LNCaP clone FGC (cell line): ENCODE measurements around the gene C20orf173.

ENCODE experiments used
- DNase-seq: peaks from one replicate; pipeline ENCODE4 v3.0.0-alpha.2; 2011; ENCODE audit warnings: low read depth
- H3K4me3 ChIP-seq: 2 replicates; pipeline ENCODE4 v1.5.1; 2011; ENCODE audit warnings: mild to moderate bottlenecking, low read depth, low read length, control low read depth
- TF ChIP-seq, protein P1 (sequence below): IDR thresholded peaks from 2 replicates; pipeline ENCODE4 v1.5.1; 2012; ENCODE audit warnings: mild to moderate bottlenecking; ENCODE audit not compliant: control insufficient read depth, insufficient read depth; ENCODE audit errors: extremely low read depth

The C20orf173 gene

DNA sequence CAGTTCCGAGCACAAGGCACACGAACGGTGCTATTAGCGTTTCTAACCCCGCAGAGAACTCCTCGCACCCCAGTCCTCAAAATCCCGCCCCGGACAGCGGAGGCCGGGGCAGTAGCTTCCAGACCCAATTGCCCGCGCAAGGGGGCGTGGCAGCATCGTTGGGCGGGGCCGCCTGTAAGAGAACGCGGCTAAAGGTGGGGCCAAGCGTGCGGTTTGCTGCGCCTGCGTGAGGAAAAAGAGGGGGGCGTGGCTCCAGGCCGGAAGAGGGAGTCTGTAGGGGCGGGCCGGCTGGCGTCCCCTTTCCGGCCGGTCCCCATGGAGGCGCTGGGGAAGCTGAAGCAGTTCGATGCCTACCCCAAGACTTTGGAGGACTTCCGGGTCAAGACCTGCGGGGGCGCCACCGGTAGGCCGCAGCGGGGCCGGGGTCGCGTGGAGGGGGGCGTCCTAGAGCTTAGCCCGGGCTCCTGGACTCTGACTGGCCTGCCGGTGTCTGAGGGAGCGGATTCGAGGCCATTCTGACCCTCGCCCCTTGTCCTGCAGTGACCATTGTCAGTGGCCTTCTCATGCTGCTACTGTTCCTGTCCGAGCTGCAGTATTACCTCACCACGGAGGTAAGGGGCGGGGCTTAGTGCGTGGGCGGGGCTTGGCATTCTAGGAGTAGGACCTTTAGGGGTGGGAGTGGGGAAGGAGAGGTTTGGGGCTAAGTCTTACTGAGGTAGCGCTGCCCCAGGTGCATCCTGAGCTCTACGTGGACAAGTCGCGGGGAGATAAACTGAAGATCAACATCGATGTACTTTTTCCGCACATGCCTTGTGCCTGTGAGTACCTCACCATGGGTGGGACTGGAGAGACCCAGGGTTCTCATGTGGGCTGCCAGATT is 12.6 kb upstream of the C20orf173 start, which contains the start of gene ERGIC3:
Gene ERGIC3, plus strand, starts transcription at position 296 of the 880 bp plus-strand sequence. Its CDS starts 20 bp downstream, at position 316.
- peak; percentile 84 for DNase-seq
- H3K4me3 ChIP-seq = peak within 1 kb of the TSS; percentile 97
- TF ChIP-seq, protein P1, sequence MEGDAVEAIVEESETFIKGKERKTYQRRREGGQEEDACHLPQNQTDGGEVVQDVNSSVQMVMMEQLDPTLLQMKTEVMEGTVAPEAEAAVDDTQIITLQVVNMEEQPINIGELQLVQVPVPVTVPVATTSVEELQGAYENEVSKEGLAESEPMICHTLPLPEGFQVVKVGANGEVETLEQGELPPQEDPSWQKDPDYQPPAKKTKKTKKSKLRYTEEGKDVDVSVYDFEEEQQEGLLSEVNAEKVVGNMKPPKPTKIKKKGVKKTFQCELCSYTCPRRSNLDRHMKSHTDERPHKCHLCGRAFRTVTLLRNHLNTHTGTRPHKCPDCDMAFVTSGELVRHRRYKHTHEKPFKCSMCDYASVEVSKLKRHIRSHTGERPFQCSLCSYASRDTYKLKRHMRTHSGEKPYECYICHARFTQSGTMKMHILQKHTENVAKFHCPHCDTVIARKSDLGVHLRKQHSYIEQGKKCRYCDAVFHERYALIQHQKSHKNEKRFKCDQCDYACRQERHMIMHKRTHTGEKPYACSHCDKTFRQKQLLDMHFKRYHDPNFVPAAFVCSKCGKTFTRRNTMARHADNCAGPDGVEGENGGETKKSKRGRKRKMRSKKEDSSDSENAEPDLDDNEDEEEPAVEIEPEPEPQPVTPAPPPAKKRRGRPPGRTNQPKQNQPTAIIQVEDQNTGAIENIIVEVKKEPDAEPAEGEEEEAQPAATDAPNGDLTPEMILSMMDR = no peak

DNA sequence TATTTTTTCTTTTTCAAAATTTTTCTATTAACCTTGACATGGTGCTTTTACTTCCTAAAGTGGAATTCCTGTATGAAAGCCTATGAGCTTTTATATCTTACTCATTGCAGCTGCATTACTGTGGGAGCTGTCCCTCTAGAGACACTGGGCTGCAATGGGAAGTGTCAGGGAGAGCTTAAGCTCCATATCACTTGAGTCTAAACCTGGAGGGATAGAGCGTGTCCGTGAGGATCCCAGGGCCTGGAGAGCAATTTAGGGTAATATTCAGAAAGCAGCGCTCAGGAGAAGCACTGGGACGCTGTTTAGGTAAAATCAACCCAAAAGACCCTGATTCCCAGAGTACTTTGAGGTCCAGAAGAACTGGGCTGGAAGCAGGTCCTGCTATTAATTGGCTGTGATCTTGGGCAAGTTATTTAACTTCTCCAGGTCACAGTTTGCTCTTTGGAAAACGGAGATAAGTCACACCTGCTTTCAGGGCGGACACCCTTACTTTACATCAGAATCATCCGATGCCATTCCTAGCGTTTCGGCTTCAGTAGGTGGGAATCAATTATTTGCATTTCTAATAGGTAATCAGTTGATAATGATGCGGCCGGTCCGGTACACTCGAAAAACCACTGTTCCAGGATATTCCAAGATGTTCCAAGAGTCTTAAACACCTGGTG is 11.8 kb upstream of the C20orf173 start:
- TF ChIP-seq, protein P1 = no peak
- DNase-seq = no peak
- peak overlapping the region; percentile 97 for H3K4me3 ChIP-seq

DNA sequence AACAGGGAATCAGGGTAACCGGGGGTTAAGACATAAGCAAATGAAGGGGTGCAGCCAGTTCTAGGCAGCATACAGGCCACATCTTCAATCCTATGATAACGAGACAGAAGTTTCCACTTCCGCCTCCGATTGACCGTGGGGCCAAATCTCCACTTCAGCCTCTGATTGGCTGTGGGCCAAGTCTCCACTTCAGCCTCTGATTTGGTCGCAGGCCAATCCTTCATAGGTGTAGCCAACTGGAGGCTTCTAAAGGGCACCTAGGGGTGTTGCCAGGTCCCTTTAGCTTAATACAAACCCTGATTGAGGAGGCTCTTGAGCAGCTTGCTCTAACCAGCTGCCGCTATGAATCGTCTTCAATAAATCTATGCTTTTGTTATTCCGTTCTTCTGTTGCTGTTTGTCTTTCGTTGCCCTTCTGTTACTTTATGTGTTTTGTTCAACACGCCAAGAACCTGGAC is 10.3 kb upstream of the C20orf173 start:
- TF ChIP-seq, protein P1 = no peak
- DNase-seq = no peak
- no peak overlapping the region for H3K4me3 ChIP-seq

DNA sequence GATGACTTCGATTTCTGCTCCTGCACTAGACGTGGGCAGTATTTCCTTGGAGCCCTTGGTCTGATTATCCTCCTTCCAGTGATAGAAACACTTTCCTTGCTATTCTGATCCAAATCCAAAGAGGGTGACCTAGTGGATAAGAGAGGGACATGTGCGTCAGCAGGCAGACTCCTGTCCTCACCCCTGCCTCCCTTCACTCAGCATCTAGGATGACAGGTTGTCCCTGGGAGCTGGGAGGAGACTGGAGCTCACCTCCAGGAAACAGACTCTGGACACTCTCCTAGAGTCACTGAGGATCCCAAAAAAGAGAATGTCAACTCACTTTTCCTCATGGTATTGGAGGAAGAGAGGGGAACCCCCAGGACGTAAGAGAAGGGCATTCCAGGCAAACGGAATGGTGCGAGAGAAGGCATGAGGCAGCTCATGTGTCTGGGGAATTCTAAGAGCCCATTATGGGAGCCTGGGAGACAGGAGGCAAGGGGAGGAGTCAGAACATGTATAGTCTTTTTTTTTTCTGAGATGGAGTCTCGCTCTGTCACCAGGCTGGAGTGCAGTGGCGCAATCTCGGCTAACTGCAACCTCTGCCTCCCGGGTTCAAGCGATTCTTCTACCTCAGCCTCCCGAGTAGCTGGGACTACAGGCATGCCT is 2.2 kb downstream of the C20orf173 start:
- TF ChIP-seq, protein P1 = no peak
- H3K4me3 ChIP-seq = no peak overlapping the region
- DNase-seq = no peak

DNA sequence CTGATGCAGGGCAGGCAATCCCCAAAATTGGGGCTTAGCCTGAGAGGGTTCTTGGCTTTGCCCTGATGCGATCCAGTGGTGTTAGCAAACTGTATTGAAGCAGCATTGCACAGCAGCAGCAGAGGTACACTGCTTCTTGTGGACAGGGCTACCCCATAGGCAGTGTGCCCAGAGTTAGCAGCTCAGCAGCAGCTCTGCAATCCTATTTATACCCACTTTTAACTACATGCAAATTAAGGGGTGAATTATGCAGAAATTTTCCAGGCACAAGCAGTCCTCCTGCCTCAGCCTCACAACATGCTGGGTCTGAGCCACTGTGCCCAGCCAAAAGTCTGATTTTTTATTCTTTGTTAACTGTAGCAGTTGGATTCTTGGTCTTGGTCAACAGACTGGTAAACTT is 3.8 kb downstream of the C20orf173 start:
- TF ChIP-seq, protein P1 = no peak
- no peak for DNase-seq

DNA sequence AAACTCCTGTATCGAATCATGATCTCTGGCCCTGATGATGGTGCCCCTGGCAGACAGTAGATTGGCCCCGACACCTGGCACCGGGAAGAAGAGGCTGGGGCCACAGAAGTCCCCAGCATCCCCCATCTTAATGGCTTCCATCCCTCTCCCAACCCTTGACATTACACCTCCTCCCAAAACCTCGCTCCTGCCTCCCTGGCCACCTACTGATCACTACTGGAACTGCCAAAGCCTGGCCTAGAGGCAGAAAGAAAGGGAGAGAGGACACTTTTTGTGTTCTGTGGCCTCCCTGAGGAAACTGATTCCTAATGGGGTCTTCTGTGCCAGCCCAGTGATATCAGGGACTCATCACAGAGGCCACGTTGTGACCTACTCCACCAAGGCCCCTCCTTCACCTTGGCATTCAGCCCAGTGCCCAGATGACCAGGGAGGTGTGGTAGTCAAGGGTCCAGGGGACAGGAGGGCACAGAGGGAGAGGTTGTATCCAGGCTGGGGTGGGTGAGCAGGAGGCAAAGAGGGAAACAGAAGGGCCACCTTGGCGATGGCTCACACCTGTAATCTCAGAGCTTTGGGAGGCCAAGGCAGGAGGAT is 6.1 kb downstream of the C20orf173 start:
- no peak for DNase-seq
- H3K4me3 ChIP-seq = no peak overlapping the region
- TF ChIP-seq, protein P1 = peak; percentile 31; the same call in 1 of the 2 replicates

More for the DNA sequence above, 3.8 kb downstream of the C20orf173 start:
- H3K4me3 ChIP-seq = no peak overlapping the region
